Dermis microvascular lymphatic vessel endothelial cell (primary cell): ENCODE measurements around the gene CTCFL. TPM values are rescaled to one million over a fixed set of nuclear protein-coding genes. Genes with fewer than 3 reads are reported as not detected.
"Not testable (repeated sequence)": the region's sequence is repeated elsewhere in the genome, so short reads cannot be mapped to it uniquely, and the experiment has no call there.

Experiments used
- DNase-seq, 2 donors: peaks; one replicate each; pipeline versions ENCODE4 v3.0.0 to v3.0.0-alpha.2; 2010; ENCODE audit warnings: low read depth in 2 of 2
- total RNA-seq: library from RNA; depleted of rRNA; stranded (reverse); fragments of >200 nt; gene quantifications from 2 replicates; pipeline ENCODE4 v1.2.1, GENCODE V29; 2014

The CTCFL gene
- total RNA-seq, 1 donor from 2014 or later, result not detected

- no peak for DNase-seq
Measured at GRCh38 chr20:57509665-57510237, 15.2 kb downstream of the CTCFL start.

- no peak for DNase-seq
Measured at GRCh38 chr20:57508831-57509230, 16.1 kb downstream of the CTCFL start.

- no peak for DNase-seq
Measured at GRCh38 chr20:57508381-57508780, 16.6 kb downstream of the CTCFL start.

- peak; percentile 10 to 30 for DNase-seq
Measured at GRCh38 chr20:57507477-57507876, 17.5 kb downstream of the CTCFL start.

GRCh38 chr20:57505979-57506378, 19.0 kb downstream of the CTCFL start:
- no peak for DNase-seq

GRCh38 chr20:57504411-57504810, 20.5 kb downstream of the CTCFL start:
- no peak for DNase-seq

- no peak for DNase-seq
Measured at GRCh38 chr20:57503035-57503658, 21.8 kb downstream of the CTCFL start.

GRCh38 chr20:57502336-57502700, 22.6 kb downstream of the CTCFL start:
- no peak for DNase-seq

- DNase-seq, result no peak
Measured at GRCh38 chr20:57501461-57502335, 23.2 kb downstream of the CTCFL start.

GRCh38 chr20:57500962-57501361, 24.0 kb downstream of the CTCFL start:
- DNase-seq, result no peak

GRCh38 chr20:57500235-57500634, 24.7 kb downstream of the CTCFL start:
- DNase-seq, result no peak

GRCh38 chr20:57499676-57500075, 25.3 kb downstream of the CTCFL start:
- DNase-seq, result no peak

- DNase-seq, result peak in 1 of 2 donors; percentile 24
Measured at GRCh38 chr20:57498425-57499400, 26.2 kb downstream of the CTCFL start.

GRCh38 chr20:57496592-57496991, 28.3 kb downstream of the CTCFL start:
- no peak for DNase-seq

GRCh38 chr20:57495978-57496377, 29.0 kb downstream of the CTCFL start:
- DNase-seq, result no peak

GRCh38 chr20:57493091-57493615, 31.8 kb downstream of the CTCFL start:
- no peak for DNase-seq

GRCh38 chr20:57491373-57491772, 33.6 kb downstream of the CTCFL start:
- DNase-seq, result no peak

- not testable (repeated sequence) for DNase-seq
Measured at GRCh38 chr20:57488277-57488676, 36.7 kb downstream of the CTCFL start.

GRCh38 chr20:57485770-57486169, 39.2 kb downstream of the CTCFL start:
- no peak for DNase-seq

GRCh38 chr20:57484772-57485171, 40.2 kb downstream of the CTCFL start:
- DNase-seq, result no peak
